VCaP (cell line): Measurements from ENCODE around the gene ZC2HC1B.

ENCODE experiments used
- H3K27ac ChIP-seq: fragments of 450-650 bp; 2 replicates; pipeline ENCODE4 v1.5.1; 2017
- CTCF ChIP-seq: fragments of 450-650 bp; conservative IDR thresholded peaks from 2 replicates; pipeline ENCODE4 v1.5.1; 2017; ENCODE audit warnings: mild to moderate bottlenecking, moderate library complexity

Gene ZC2HC1B

GRCh38 chr6:143838395-143838794 lies 25.9 kb upstream of the ZC2HC1B start:
- TF ChIP-seq CTCF = no peak

GRCh38 chr6:143839196-143839595 lies 25.1 kb upstream of the ZC2HC1B start:
- TF ChIP-seq CTCF = no peak
- no peak overlapping the region for H3K27ac ChIP-seq

More at GRCh38 chr6:143838395-143838794, 25.9 kb upstream of the ZC2HC1B start:
- no peak overlapping the region for H3K27ac ChIP-seq

GRCh38 chr6:143840595-143841265 lies 23.5 kb upstream of the ZC2HC1B start:
- TF ChIP-seq CTCF = no peak
- no peak overlapping the region for H3K27ac ChIP-seq

- no peak for TF ChIP-seq CTCF
- peak overlapping the region; percentile 86 for H3K27ac ChIP-seq
These were observed 21.8 kb upstream of the ZC2HC1B start for GRCh38 chr6:143842461-143842901.

- H3K27ac ChIP-seq = peak within 1 kb of the TSS; percentile 86
- no peak for TF ChIP-seq CTCF
These were observed 21.2 kb upstream of the ZC2HC1B start, which contains the start of gene LTV1 for GRCh38 chr6:143842902-143843676. LTV1 (plus strand) TSS chr6:143843338; CDS start chr6:143843478, 140 bp downstream.

- no peak for TF ChIP-seq CTCF
- H3K27ac ChIP-seq = peak overlapping the region; percentile 86
These were observed 20.6 kb upstream of the ZC2HC1B start for GRCh38 chr6:143843677-143843999.

- H3K27ac ChIP-seq = peak overlapping the region; percentile 86
These were observed 20.3 kb upstream of the ZC2HC1B start for GRCh38 chr6:143844006-143844405.

More at GRCh38 chr6:143844006-143844405, 20.3 kb upstream of the ZC2HC1B start:
- no peak for TF ChIP-seq CTCF
